Astrocyte of the spinal cord (primary cell): Measurements from ENCODE around the gene KAT2A.
"Not testable (repeated sequence)": the region's sequence is repeated elsewhere in the genome, so short reads cannot be mapped to it uniquely, and the experiment has no call there.

Experiments used
- DNase-seq: peaks from one replicate; pipeline ENCODE4 v3.0.0; 2011; ENCODE audit warnings: low read depth, low spot score
- H3K4me3 ChIP-seq: 2 replicates; pipeline ENCODE4 v1.5.1; 2011; ENCODE audit warnings: low read depth, mild to moderate bottlenecking, low read length, moderate library complexity
- CTCF ChIP-seq: IDR thresholded peaks from 2 replicates; pipeline ENCODE4 v1.5.1; 2012; ENCODE audit warnings: low read depth, mild to moderate bottlenecking, low read length, inconsistent platforms
- in situ Hi-C: cut with HindIII; loops from 2 replicates; pipeline ENCODE4 v1.10.0; 2017; ENCODE audit warnings: low sequenced_read_pairs

Gene KAT2A

DNA sequence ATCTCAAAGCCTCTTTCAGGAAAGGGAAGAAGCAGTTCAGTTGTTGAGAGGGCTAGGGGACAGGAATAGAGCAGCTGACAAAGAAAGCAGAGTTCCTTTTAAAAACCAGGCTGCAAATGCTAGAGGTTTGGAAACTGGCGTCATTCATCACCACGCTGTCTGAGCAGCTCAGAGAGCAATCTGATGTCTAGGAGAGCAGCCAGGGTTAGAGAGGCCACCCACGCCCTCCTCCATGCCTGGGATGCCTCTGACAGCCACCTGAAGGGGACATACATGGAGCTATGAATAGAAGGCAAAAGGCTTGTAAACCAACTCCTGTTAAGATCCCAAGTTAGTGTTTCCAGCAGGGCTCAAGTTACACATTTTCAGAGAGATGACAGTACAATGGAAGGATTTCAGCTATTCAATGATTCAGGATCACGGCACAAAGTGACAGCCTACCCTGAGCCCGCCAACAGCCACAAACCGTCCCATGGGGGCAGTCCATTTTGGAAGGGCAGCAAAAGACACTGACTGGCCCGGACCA lies 21.3 kb upstream of the KAT2A start:
- no peak for TF ChIP-seq CTCF
- in situ Hi-C loops, result no loop called here
- no peak overlapping the region for H3K4me3 ChIP-seq
- peak; percentile 61 for DNase-seq

GRCh38 chr17:42141382-42141781 lies 20.2 kb upstream of the KAT2A start:
- no peak for DNase-seq
- no peak overlapping the region for H3K4me3 ChIP-seq
- TF ChIP-seq CTCF, result no peak
- in situ Hi-C loops, result no loop called here

GRCh38 chr17:42140690-42141089 lies 19.5 kb upstream of the KAT2A start:
- H3K4me3 ChIP-seq, in situ Hi-C loops, DNase-seq: not testable (repeated sequence)

- in situ Hi-C loops, result no loop called here
- no peak for DNase-seq
- no peak for TF ChIP-seq CTCF
These were observed 17.8 kb upstream of the KAT2A start for GRCh38 chr17:42138749-42139492.

GRCh38 chr17:42136654-42137051 lies 15.5 kb upstream of the KAT2A start:
- DNase-seq, result no peak
- no peak for TF ChIP-seq CTCF
- in situ Hi-C loops, result no loop called here
- no peak overlapping the region for H3K4me3 ChIP-seq

More at GRCh38 chr17:42138749-42139492, 17.8 kb upstream of the KAT2A start:
- no peak overlapping the region for H3K4me3 ChIP-seq

DNA sequence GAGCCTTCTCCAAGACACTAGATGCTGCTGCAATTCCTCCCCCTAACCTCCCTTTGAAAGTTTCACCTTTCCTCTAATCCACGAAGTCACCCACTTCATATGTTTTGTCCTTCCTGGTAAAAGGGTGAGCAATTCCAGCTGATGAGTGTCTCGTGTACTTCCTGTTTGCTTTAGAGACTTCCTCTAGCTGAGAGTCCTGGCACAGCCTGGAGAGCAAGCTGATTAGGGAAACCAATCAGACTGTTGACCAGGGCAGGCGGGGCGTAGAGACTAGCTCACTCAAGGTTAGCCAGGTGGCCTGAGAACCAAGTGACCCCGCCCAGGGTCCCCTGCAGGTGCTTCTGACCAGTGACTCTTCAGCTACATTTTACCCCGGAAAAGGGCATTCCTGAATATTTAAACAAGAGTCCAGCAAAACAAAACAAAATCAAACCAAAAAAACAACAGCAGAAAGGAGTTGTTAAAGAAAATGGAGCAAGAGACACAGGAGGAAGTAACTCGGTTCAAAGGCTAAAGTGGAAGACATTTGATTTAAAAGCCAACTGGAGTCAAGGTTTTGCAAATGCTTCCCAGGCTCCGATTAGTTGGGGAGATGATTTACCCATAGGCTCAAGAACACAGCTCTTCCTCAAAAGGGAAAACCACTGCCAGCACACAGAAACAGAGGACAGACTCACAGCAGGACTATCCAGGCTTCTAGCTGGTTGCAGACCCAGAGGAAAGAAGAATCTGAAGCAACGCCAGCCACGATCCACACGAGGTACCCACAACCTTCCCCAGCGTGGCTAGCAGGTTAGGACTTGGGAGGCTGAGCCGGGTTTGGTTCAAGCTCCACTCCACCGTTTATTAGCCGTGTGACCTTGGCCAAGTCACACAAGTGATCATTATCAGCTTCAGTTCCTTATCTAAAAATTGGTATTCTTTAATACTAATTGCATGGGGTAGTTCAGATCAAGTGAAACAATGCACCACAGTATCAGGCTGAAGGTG lies 14.8 kb upstream of the KAT2A start:
- no peak overlapping the region for H3K4me3 ChIP-seq
- TF ChIP-seq CTCF, result no peak
- DNase-seq, result peak; percentile 46
- in situ Hi-C loops, result no loop called here
